Measurements from ENCODE around the gene NEK9.
"Not testable (repeated sequence)": the region's sequence is repeated elsewhere in the genome, so short reads cannot be mapped to it uniquely, and the experiment has no call there.

Gene NEK9

GRCh38 chr14:75068294-75069120 lies 58.3 kb downstream of the NEK9 start:
- H3K4me3 ChIP-seq (ENCODE audit: low read depth, low read length): peak overlapping the region; percentile 54
- DNase-seq (ENCODE audit: low read depth): no peak
- TF ChIP-seq MAX (IDR thresholded peaks at IDR 0.05; ENCODE audit: low read depth, low read length) (no peak), MYC (IDR thresholded peaks at IDR 0.05; ENCODE audit: low read depth, low read length) (no peak), POLR2A (IDR thresholded peaks at IDR 0.05; ENCODE audit: extremely low read depth, insufficient read length) (no peak)
- TF ChIP-seq, protein P1, sequence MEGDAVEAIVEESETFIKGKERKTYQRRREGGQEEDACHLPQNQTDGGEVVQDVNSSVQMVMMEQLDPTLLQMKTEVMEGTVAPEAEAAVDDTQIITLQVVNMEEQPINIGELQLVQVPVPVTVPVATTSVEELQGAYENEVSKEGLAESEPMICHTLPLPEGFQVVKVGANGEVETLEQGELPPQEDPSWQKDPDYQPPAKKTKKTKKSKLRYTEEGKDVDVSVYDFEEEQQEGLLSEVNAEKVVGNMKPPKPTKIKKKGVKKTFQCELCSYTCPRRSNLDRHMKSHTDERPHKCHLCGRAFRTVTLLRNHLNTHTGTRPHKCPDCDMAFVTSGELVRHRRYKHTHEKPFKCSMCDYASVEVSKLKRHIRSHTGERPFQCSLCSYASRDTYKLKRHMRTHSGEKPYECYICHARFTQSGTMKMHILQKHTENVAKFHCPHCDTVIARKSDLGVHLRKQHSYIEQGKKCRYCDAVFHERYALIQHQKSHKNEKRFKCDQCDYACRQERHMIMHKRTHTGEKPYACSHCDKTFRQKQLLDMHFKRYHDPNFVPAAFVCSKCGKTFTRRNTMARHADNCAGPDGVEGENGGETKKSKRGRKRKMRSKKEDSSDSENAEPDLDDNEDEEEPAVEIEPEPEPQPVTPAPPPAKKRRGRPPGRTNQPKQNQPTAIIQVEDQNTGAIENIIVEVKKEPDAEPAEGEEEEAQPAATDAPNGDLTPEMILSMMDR (IDR thresholded peaks at IDR 0.05; ENCODE audit: low read depth, low read length): no peak

DNA sequence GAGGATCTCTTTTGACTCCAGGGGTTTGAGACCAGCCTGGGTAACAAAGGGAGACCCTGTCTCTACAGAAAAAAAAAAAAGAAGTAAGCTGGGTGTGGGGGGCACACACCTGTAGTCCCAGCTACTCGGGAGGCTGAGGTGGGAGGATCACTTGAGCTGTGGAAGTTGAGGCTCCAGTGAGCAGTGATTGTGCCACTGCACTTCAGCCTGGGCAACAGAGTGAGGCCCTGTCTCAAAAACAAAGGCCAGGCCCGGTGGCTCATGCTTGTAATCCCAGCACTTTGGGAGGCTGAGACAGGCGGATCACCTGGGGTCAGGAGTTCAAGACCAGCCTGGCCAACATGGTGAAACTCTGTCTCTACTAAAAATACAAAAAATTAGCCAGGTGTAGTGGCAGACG lies 59.1 kb downstream of the NEK9 start:
- not testable (repeated sequence) for H3K4me3 ChIP-seq (ENCODE audit: low read depth, low read length); DNase-seq (ENCODE audit: low read depth)

DNA sequence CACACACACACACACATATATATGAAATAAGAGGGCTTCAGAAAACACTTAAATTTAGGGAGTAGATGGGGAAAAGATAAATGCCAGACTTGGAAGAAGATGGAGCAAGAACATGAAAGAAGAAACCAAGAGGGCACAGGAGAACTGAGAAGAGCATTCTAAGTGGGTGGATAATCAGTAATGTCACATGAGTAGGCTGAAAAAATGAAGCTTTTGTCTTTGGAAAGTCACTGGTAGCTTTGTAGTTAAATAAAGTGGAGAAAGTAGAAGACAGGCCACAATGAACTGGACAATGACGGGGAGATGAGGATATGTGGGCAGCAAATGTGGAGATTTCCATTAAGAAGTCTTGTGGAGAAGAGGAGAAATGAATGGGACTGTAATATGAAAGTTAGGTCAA lies 59.6 kb downstream of the NEK9 start:
- no peak for TF ChIP-seq MYC (IDR thresholded peaks at IDR 0.05; ENCODE audit: low read depth, low read length)
- no peak overlapping the region for H3K4me3 ChIP-seq (ENCODE audit: low read depth, low read length)
- no peak for DNase-seq (ENCODE audit: low read depth)

DNA sequence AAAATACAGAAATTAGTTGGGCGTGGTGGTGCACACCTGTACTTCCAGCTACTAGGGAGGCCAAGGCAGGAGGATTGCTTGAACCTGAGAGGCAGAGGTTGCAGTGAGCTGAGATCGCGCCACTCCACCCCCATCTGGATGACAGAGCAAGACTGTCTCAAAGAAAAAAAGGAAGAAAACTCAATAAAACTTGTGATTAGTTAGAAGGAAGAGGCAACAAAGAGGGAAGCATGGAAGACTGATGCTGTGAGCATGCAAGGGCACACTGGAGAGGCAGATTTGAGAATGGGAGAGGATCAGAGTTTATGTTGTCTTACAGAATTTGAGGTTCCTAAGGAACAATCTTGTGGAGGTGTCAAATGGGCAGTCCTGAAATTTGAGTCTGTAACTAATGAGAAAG lies 60.2 kb downstream of the NEK9 start:
- DNase-seq (ENCODE audit: low read depth): no peak
- TF ChIP-seq MYC (IDR thresholded peaks at IDR 0.05; ENCODE audit: low read depth, low read length) (no peak), POLR2A (IDR thresholded peaks at IDR 0.05; ENCODE audit: extremely low read depth, insufficient read length) (no peak), MAX (IDR thresholded peaks at IDR 0.05; ENCODE audit: low read depth, low read length) (no peak)
- TF ChIP-seq, protein P1 (IDR thresholded peaks at IDR 0.05; ENCODE audit: low read depth, low read length): no peak
- no peak overlapping the region for H3K4me3 ChIP-seq (ENCODE audit: low read depth, low read length)

GRCh38 chr14:75064205-75064567 lies 62.7 kb downstream of the NEK9 start:
- no peak for TF ChIP-seq MYC (IDR thresholded peaks at IDR 0.05; ENCODE audit: low read depth, low read length)
- TF ChIP-seq, protein P1 (IDR thresholded peaks at IDR 0.05; ENCODE audit: low read depth, low read length): no peak
- TF ChIP-seq MAX (IDR thresholded peaks at IDR 0.05; ENCODE audit: low read depth, low read length): no peak
- TF ChIP-seq POLR2A (IDR thresholded peaks at IDR 0.05; ENCODE audit: extremely low read depth, insufficient read length): no peak
- DNase-seq (ENCODE audit: low read depth): no peak
- H3K4me3 ChIP-seq (ENCODE audit: low read depth, low read length): peak overlapping the region; percentile 81

- no peak for TF ChIP-seq MYC (IDR thresholded peaks at IDR 0.05; ENCODE audit: low read depth, low read length)
- TF ChIP-seq, protein P1 (IDR thresholded peaks at IDR 0.05; ENCODE audit: low read depth, low read length): no peak
- peak; percentile 80 for TF ChIP-seq POLR2A (IDR thresholded peaks at IDR 0.05; ENCODE audit: extremely low read depth, insufficient read length)
- peak; percentile 60 for TF ChIP-seq MAX (IDR thresholded peaks at IDR 0.05; ENCODE audit: low read depth, low read length)
- peak; percentile 92 for DNase-seq (ENCODE audit: low read depth)
- peak within 1 kb of the TSS; percentile 81 for H3K4me3 ChIP-seq (ENCODE audit: low read depth, low read length)
Observed at GRCh38 chr14:75063491-75064204, 63.2 kb downstream of the NEK9 start, which contains the start of gene ACYP1. ACYP1 (minus strand) TSS chr14:75064024; CDS start chr14:75063553, 471 bp downstream.

Measured in NB4 (cell line).